H1 (cell line): ENCODE measurements around the gene CDK15. TPM values are rescaled to one million over a fixed set of nuclear protein-coding genes. Genes with fewer than 3 reads are reported as not detected.

ENCODE experiments used
- CTCF ChIA-PET: fragments of 300-600 bp; sonication (Branson Sonifier 250); formaldehyde crosslinking; loops from one replicate; lab custom pipeline; 2021; ENCODE audit not compliant: partially characterized antibody; lab: Charles Lee
- POLR2A ChIA-PET: fragments of 300-600 bp; sonication (Branson Sonifier 250); formaldehyde crosslinking; loops from one replicate; lab custom pipeline; 2021; ENCODE audit warnings: inconsistent platforms; ENCODE audit not compliant: partially characterized antibody; lab: Charles Lee
- DNase-seq, 2 experiments: peaks; one replicate each; pipeline versions ENCODE4 v3.0.0 to v3.0.0-alpha.2; 2010 to 2022; ENCODE audit warnings: low spot score in 2 of 2, low read depth in 1 of 2, mixed read lengths in 1 of 2
- FAIRE-seq: peaks from 2 replicates; lab custom pipeline; 2011; peaks lifted over from hg19 to GRCh38; lab: Jason Lieb, UNC
- H2AFZ ChIP-seq: 2 replicates; pipeline ENCODE4 v1.8.1; 2012; ENCODE audit warnings: low read length, inconsistent platforms
- H2AK5ac ChIP-seq: 2 replicates; pipeline ENCODE4 v1.6.1; 2013; ENCODE audit warnings: low read depth, low read length
- H2BK120ac ChIP-seq: replicated peaks from 2 replicates; pipeline ENCODE3; 2013; ENCODE audit warnings: low read depth, low read length, inconsistent platforms
- H2BK12ac ChIP-seq: 2 replicates; pipeline ENCODE4 v1.6.1; 2013; ENCODE audit warnings: low read depth, low read length
- H2BK15ac ChIP-seq: 2 replicates; pipeline ENCODE4 v1.6.1; 2013; ENCODE audit warnings: low read length
- H2BK20ac ChIP-seq: 2 replicates; pipeline ENCODE4 v1.6.1; 2013; ENCODE audit warnings: low read length
- H2BK5ac ChIP-seq: 2 replicates; pipeline ENCODE4 v1.6.1; 2013; ENCODE audit warnings: low read depth, low read length
- H3K14ac ChIP-seq: 2 replicates; pipeline ENCODE4 v1.6.1; 2013; ENCODE audit warnings: inconsistent platforms; ENCODE audit not compliant: insufficient read length
- H3K18ac ChIP-seq: 2 replicates; pipeline ENCODE4 v1.6.1; 2013; ENCODE audit warnings: low read length; ENCODE audit errors: extremely low read depth
- H3K23ac ChIP-seq: 2 replicates; pipeline ENCODE4 v1.6.1; 2013; ENCODE audit warnings: inconsistent platforms; ENCODE audit not compliant: insufficient read length
- H3K23me2 ChIP-seq: 2 replicates; pipeline ENCODE4 v1.6.1; 2013; ENCODE audit warnings: low read depth, low read length
- H3K27ac ChIP-seq: 2 replicates; pipeline ENCODE4 v1.6.1; 2011; ENCODE audit warnings: low read depth, low read length, inconsistent platforms
- H3K27me3 ChIP-seq, 4 experiments: replicated peaks in 1 of 4; 1 replicate in 1 of 4; 2 replicates in 3 of 4; pipeline versions ENCODE4 v1.6.1 to v1.8.1; 2011 to 2013; ENCODE audit warnings: low read length in 3 of 4, mild to moderate bottlenecking in 3 of 4, inconsistent platforms in 2 of 4, mixed read lengths in 2 of 4, moderate library complexity in 1 of 4; ENCODE audit not compliant: control insufficient read depth in 3 of 4, insufficient read depth in 3 of 4; ENCODE audit errors: extremely low read depth in 1 of 4
- H3K36me3 ChIP-seq, 4 experiments: 2 replicates each; pipeline versions ENCODE4 v1.6.1 to v1.8.1; 2011 to 2013; ENCODE audit warnings: mild to moderate bottlenecking in 4 of 4, low read length in 3 of 4, moderate library complexity in 2 of 4, control low read depth in 1 of 4, inconsistent platforms in 1 of 4; ENCODE audit not compliant: insufficient read depth in 4 of 4, control insufficient read depth in 2 of 4
- H3K4ac ChIP-seq: replicated peaks from 2 replicates; pipeline ENCODE3; 2013; ENCODE audit warnings: low read length, low read depth, mixed read lengths, inconsistent platforms; ENCODE audit not compliant: insufficient read length
- H3K4me1 ChIP-seq, 4 experiments: replicated peaks in 1 of 4; 1 replicate in 1 of 4; 2 replicates in 3 of 4; pipeline versions ENCODE4 v1.6.1 to v1.8.1; 2011 to 2013; ENCODE audit warnings: low read length in 3 of 4, inconsistent platforms in 2 of 4, mixed read lengths in 1 of 4; ENCODE audit not compliant: insufficient read depth in 4 of 4, control insufficient read depth in 3 of 4
- H3K4me2 ChIP-seq, 2 experiments: 2 replicates each; pipeline versions ENCODE4 v1.6.1 to v1.8.1; 2011 to 2013; ENCODE audit warnings: low read depth in 2 of 2, low read length in 2 of 2, control low read depth in 1 of 2, inconsistent platforms in 1 of 2, mild to moderate bottlenecking in 1 of 2; ENCODE audit not compliant: insufficient read depth in 1 of 2
- H3K4me3 ChIP-seq, 4 experiments: fragments of 200-600, 300-600 bp in 1 of 4; sonication (generic), shearing (Covaris generic), sonication (Bioruptor Twin) in 1 of 4; 2 replicates each; pipeline versions ENCODE4 v1.5.1 to v1.8.1; 2011 to 2016; ENCODE audit warnings: low read length in 4 of 4, low read depth in 3 of 4, control low read depth in 2 of 4, inconsistent platforms in 2 of 4, mild to moderate bottlenecking in 2 of 4, mixed read lengths in 1 of 4, moderate library complexity in 1 of 4; ENCODE audit not compliant: insufficient read depth in 2 of 4; ENCODE audit errors: extremely low read depth in 1 of 4
- H3K56ac ChIP-seq: replicated peaks from 2 replicates; pipeline ENCODE3; 2013; ENCODE audit warnings: low read depth, mild to moderate bottlenecking, mixed read lengths, low read length, inconsistent platforms; ENCODE audit not compliant: insufficient read length
- H3K79me1 ChIP-seq: 2 replicates; pipeline ENCODE4 v1.6.1; 2013; ENCODE audit warnings: low read depth, low read length, control low read depth
- H3K79me2 ChIP-seq, 2 experiments: 2 replicates each; pipeline versions ENCODE4 v1.6.1 to v1.8.1; 2012 to 2013; ENCODE audit warnings: low read length in 2 of 2, mild to moderate bottlenecking in 2 of 2, inconsistent platforms in 1 of 2; ENCODE audit not compliant: insufficient read depth in 2 of 2, control insufficient read depth in 1 of 2
- H3K9ac ChIP-seq, 4 experiments: replicated peaks in 1 of 4; 1 replicate in 1 of 4; 2 replicates in 3 of 4; pipeline versions ENCODE4 v1.6.1 to v1.8.1; 2011 to 2013; ENCODE audit warnings: low read depth in 3 of 4, low read length in 3 of 4, control low read depth in 2 of 4, mild to moderate bottlenecking in 2 of 4, moderate library complexity in 2 of 4, inconsistent platforms in 1 of 4; ENCODE audit errors: extremely low read depth in 1 of 4
- H3K9me3 ChIP-seq, 2 experiments: 2 replicates each; pipeline versions ENCODE4 v1.6.1 to v1.8.1; 2012 to 2013; ENCODE audit warnings: mild to moderate bottlenecking in 2 of 2, moderate library complexity in 2 of 2, control low read depth in 1 of 2, inconsistent platforms in 1 of 2, low read depth in 1 of 2, low read length in 1 of 2, mixed read lengths in 1 of 2; ENCODE audit not compliant: insufficient read depth in 2 of 2
- H4K20me1 ChIP-seq, 2 experiments: replicated peaks in 1 of 2; 2 replicates each; pipeline versions ENCODE3 to v1.8.1; 2011 to 2013; ENCODE audit warnings: inconsistent platforms in 2 of 2, low read length in 2 of 2, mild to moderate bottlenecking in 1 of 2; ENCODE audit not compliant: insufficient read depth in 2 of 2, control insufficient read depth in 1 of 2
- H4K5ac ChIP-seq: 2 replicates; pipeline ENCODE4 v1.6.1; 2013; ENCODE audit warnings: low read length, low read depth, mixed read lengths, inconsistent platforms; ENCODE audit not compliant: insufficient read length
- H4K8ac ChIP-seq: 2 replicates; pipeline ENCODE4 v1.8.0; 2013; ENCODE audit warnings: mild to moderate bottlenecking, moderate library complexity, low read length, inconsistent platforms; ENCODE audit not compliant: insufficient read depth; ENCODE audit errors: extremely low read depth
- H4K91ac ChIP-seq: replicated peaks from 2 replicates; pipeline ENCODE3; 2013; ENCODE audit warnings: low read length, mixed read lengths, inconsistent platforms; ENCODE audit not compliant: insufficient read length
- CHD2 ChIP-seq: IDR thresholded peaks from 2 replicates; pipeline ENCODE4 v1.6.1; 2012; ENCODE audit warnings: low read length, improper control_type of control experiment
- KDM4A ChIP-seq: IDR thresholded peaks from one replicate; pipeline ENCODE4 v1.7.1; 2012; ENCODE audit warnings: low read depth, mild to moderate bottlenecking, moderate library complexity, low read length, inconsistent platforms; ENCODE audit not compliant: severe bottlenecking
- MAFK ChIP-seq: IDR thresholded peaks from 2 replicates; pipeline ENCODE4 v1.6.1; 2012; ENCODE audit warnings: low read depth, mild to moderate bottlenecking, improper control_type of control experiment, low read length
- RBBP5 ChIP-seq: IDR thresholded peaks from 2 replicates; pipeline ENCODE4 v1.7.1; 2012; ENCODE audit warnings: low read depth, mild to moderate bottlenecking, inconsistent platforms, low read length, moderate library complexity, borderline replicate concordance
- SIN3A ChIP-seq, 2 experiments: IDR thresholded peaks in 1 of 2; conservative IDR thresholded peaks in 1 of 2; 2 replicates each; pipeline ENCODE4 v1.6.1; 2011 to 2012; ENCODE audit warnings: low read length in 2 of 2, improper control_type of control experiment in 1 of 2, low read depth in 1 of 2, mild to moderate bottlenecking in 1 of 2
- SP1 ChIP-seq: IDR thresholded peaks from 2 replicates; pipeline ENCODE4 v1.6.1; 2011; ENCODE audit warnings: low read depth, low read length
- TAF7 ChIP-seq: optimal IDR thresholded peaks from 2 replicates; pipeline ENCODE3; 2011; ENCODE audit warnings: low read depth, mild to moderate bottlenecking, inconsistent platforms, low read length, moderate library complexity, borderline replicate concordance
- WGBS, 2 experiments: shearing (Covaris generic) in 1 of 2; methylation state at CpG; one replicate each; pipeline versions ENCODE4 v1.1.6 to v1.1.7; 2013 to 2015; ENCODE audit warnings: low lambda C conversion rate in 2 of 2, mixed read lengths in 2 of 2, inconsistent platforms in 1 of 2, low coverage in 1 of 2, missing lambda C conversion rate in 1 of 2; ENCODE audit not compliant: insufficient replicate concordance in 2 of 2, insufficient coverage in 1 of 2, insufficient read length in 1 of 2; ENCODE audit errors: extremely low coverage in 1 of 2, missing lambda C conversion rate in 1 of 2; 5-methylcytosine and 5-hydroxymethylcytosine counted together
- polyA plus RNA-seq, 7 experiments: library from polyadenylated mRNA; depleted of rRNA in 3 of 7; stranded (reverse) in 5 of 7; unstranded in 2 of 7; fragments of >200 nt in 5 of 7; fragments of 200-250 nt in 2 of 7; gene quantifications; 1 replicate in 5 of 7; 2 replicates in 1 of 7; 4 replicates in 1 of 7; pipeline versions ENCODE4 v1.2.1 to v1.2.3, GENCODE V29; 2011 to 2013; ENCODE audit warnings: missing spikeins in 2 of 7, mixed read lengths in 2 of 7
- total RNA-seq: library from RNA; stranded (reverse); fragmentation: NEBNext Ultra II Directional; extraction: Animal tissue kit (Norgen Biotek cat#: 25700); gene quantifications from 2 replicates; pipeline ENCODE4 v1.2.1, GENCODE V29; 2021
- TF ChIP-seq, protein P1 (sequence below): IDR thresholded peaks from 2 replicates; pipeline ENCODE4 v1.6.1; 2011; ENCODE audit warnings: low read depth, mild to moderate bottlenecking, low read length; ENCODE audit not compliant: insufficient read depth
- TF ChIP-seq, protein P2 (sequence below): IDR thresholded peaks from 2 replicates; pipeline ENCODE4 v1.6.1; 2012; ENCODE audit warnings: inconsistent platforms

The CDK15 gene
- total and polyA plus RNA-seq, 2 of the 8 experiments (the other 6 are each of a cell fraction or from before 2014, with no cell fraction given) = 0.03 TPM; not detected in 1

DNA sequence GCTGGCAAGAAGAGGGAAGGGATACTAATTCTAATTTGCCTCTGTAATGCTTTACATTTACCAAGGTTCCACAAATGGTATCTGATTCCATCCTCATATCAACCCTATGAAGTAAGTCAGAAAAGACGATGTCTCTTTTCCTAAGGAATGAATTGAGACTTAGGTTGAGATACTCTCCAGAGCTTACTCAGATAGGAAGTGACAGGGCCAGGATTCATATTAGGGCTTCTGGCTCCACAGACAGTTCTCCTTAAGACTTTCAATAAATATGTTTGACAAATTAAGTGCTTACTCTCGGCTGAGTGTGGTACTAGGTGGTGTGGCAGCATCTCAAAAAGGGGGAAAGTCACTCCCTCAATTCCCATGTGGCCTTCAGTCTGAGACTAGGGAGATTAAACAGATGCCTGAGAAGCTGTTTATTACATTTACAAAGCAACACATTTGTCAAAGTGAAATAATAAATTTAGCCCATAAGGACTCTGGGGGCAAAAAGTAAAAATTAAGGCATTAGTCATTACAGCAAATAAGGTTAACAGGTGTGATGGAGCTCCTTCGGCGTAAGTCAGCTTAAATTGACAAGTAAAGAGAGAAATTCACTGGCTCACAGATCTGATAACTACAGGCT, 14.2 kb downstream of the CDK15 start:
- Histone ChIP-seq H3K79me2 (no peaks in the 10 kb centered on the region), H4K91ac (no peak overlapping the region), H3K9me3 (peaks cover 2 to 9% of the 10 kb centered on the region in 2 experiments; a peak in 2 of 4 replicates), H3K14ac (no peak overlapping the region), H4K8ac (no peak overlapping the region), H3K4me3 (no peak overlapping the region), H3K27ac (no peak overlapping the region), H2BK12ac (no peak overlapping the region), H3K56ac (no peak overlapping the region), H2BK15ac (no peak overlapping the region), H3K23me2 (no peaks in the 10 kb centered on the region), H3K4me2 (no peak overlapping the region), H3K36me3 (peaks cover 0 to 4% (median 0%) of the 10 kb centered on the region in 4 experiments; a peak in 1 of 8 replicates), H3K79me1 (no peaks in the 10 kb centered on the region), H2AFZ (no peak overlapping the region), H2BK120ac (no peak overlapping the region), H2BK20ac (no peak overlapping the region), H3K27me3 (no peaks in the 10 kb centered on the region)
- WGBS, 2 experiments = 80% methylated on average over 4 of the region's 4 CpGs; no CpG with 5 or more reads in 1 of the 2 experiments
- FAIRE-seq = no peak
- DNase-seq = no peak
- POLR2A ChIA-PET = no interaction called here
- CTCF ChIA-PET = interaction anchor here (0.9 kb wide), 2 partner anchors 40 to 359 kb away, joined by 3 read pairs; no protein-coding TSS in a partner anchor
- TF ChIP-seq, protein P1, sequence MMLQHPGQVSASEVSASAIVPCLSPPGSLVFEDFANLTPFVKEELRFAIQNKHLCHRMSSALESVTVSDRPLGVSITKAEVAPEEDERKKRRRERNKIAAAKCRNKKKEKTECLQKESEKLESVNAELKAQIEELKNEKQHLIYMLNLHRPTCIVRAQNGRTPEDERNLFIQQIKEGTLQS = no peak
- TF ChIP-seq TAF7 (no peak), SP1 (no peak), SIN3A (conservative IDR thresholded peaks at IDR 0.05 in 1 of 2, IDR thresholded peaks at IDR 0.05 in 1 of 2; ENCODE audit: low read depth in 1 of 2, low read length in 2 of 2) (no peak), CHD2 (no peak), KDM4A (no peak), MAFK (no peak), RBBP5 (no peak)
- TF ChIP-seq, protein P2, sequence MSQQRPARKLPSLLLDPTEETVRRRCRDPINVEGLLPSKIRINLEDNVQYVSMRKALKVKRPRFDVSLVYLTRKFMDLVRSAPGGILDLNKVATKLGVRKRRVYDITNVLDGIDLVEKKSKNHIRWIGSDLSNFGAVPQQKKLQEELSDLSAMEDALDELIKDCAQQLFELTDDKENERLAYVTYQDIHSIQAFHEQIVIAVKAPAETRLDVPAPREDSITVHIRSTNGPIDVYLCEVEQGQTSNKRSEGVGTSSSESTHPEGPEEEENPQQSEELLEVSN = no peak
- TF ChIP-seq, all 59 proteins: peak for 0
- Histone ChIP-seq H4K5ac (no peak overlapping the region), H3K4me1 (peaks cover 0 to 3% (median 0%) of the 10 kb centered on the region in 4 experiments; a peak in 2 of 7 replicates), H3K18ac (no peak overlapping the region), H2AK5ac (no peak overlapping the region), H3K9ac (no peak overlapping the region), H3K23ac (no peak overlapping the region), H3K4ac (no peak overlapping the region), H4K20me1 (no peaks in the 10 kb centered on the region), H2BK5ac (no peak overlapping the region)
